GM12878 (cell line): Measurements from ENCODE around the gene BACE2. TPM values are rescaled to one million over a fixed set of nuclear protein-coding genes. Genes with fewer than 3 reads are reported as not detected.

Experiments used
- ATAC-seq: fragments of 200-7000 bp; cut with Tn5 transposase; 3 replicates; pipeline ENCODE4 v1.9.1; 2020; ENCODE audit warnings: mild to moderate bottlenecking, moderate library complexity
- BruUV-seq: library from RNA; stranded (reverse); fragments of 400-500 nt; replicated peaks from 2 replicates; lab custom pipeline; 2021; lab: Mats Ljungman, UMichigan
- CTCF ChIA-PET: fragments of 300-600 bp; sonication (Branson Sonifier 250); formaldehyde crosslinking; extraction: SDS; loops from one replicate; lab custom pipeline; 2021; ENCODE audit warnings: inconsistent platforms; lab: Yijun Ruan, JAX
- POLR2A ChIA-PET: fragments of 350-600 bp; formaldehyde crosslinking; extraction: SDS; loops from one replicate; lab custom pipeline; 2021; ENCODE audit warnings: inconsistent platforms; lab: Charles Lee
- RAD21 ChIA-PET: fragments of 300-600 bp; sonication (Branson Sonifier 250); formaldehyde crosslinking; loops from one replicate; lab custom pipeline; 2023; ENCODE audit warnings: antibody characterized with exemption; ENCODE audit not compliant: unreplicated experiment; lab: Charles Lee
- SMC1A ChIA-PET: fragments of 300-600 bp; sonication (Branson Sonifier 250); formaldehyde crosslinking; loops from one replicate; lab custom pipeline; 2023; ENCODE audit not compliant: unreplicated experiment, uncharacterized antibody; lab: Charles Lee
- DNase-seq: peaks from one replicate; pipeline ENCODE4 v3.0.0-alpha.2; 2011; ENCODE audit warnings: low read depth, low spot score
- FAIRE-seq: peaks from 3 replicates; lab custom pipeline; 2011; peaks lifted over from hg19 to GRCh38; lab: Jason Lieb, UNC
- H2AFZ ChIP-seq: 2 replicates; pipeline ENCODE4 v1.6.0; 2011; ENCODE audit warnings: low read depth, low read length, control low read depth; ENCODE audit not compliant: control insufficient read depth
- H3K27ac ChIP-seq: 2 replicates; pipeline ENCODE4 v1.5.1; 2011; ENCODE audit warnings: control low read depth; ENCODE audit not compliant: control insufficient read depth, insufficient read depth
- H3K27me3 ChIP-seq, 2 experiments: replicated peaks in 1 of 2; 2 replicates each; pipeline versions ENCODE4 v1.6.0 to v1.6.1; 2011; ENCODE audit warnings: low read length in 1 of 2; ENCODE audit not compliant: control insufficient read depth in 2 of 2, insufficient read depth in 2 of 2
- H3K36me3 ChIP-seq, 2 experiments: 2 replicates each; pipeline ENCODE4 v1.5.1; 2011; ENCODE audit warnings: low read length in 1 of 2; ENCODE audit not compliant: control insufficient read depth in 2 of 2, insufficient read depth in 2 of 2
- H3K4me1 ChIP-seq: 2 replicates; pipeline ENCODE4 v1.6.1; 2011; ENCODE audit warnings: mild to moderate bottlenecking, low read length, moderate library complexity, mixed read lengths; ENCODE audit not compliant: control insufficient read depth, insufficient read depth
- H3K4me2 ChIP-seq: 2 replicates; pipeline ENCODE4 v1.6.0; 2011; ENCODE audit warnings: control low read depth; ENCODE audit not compliant: control insufficient read depth, insufficient read depth
- H3K4me3 ChIP-seq: fragments of 200-600 bp; sonication (generic); 2 replicates; pipeline ENCODE4 v1.5.1; 2016
- H3K79me2 ChIP-seq: 2 replicates; pipeline ENCODE4 v1.6.0; 2011; ENCODE audit warnings: low read length; ENCODE audit not compliant: control insufficient read depth, insufficient read depth
- H3K9ac ChIP-seq: 2 replicates; pipeline ENCODE4 v1.8.0; 2011; ENCODE audit warnings: low read length, control low read depth, mixed read lengths; ENCODE audit not compliant: control insufficient read depth, insufficient read depth
- H3K9me3 ChIP-seq: replicated peaks from 3 replicates; pipeline ENCODE4 v1.5.1; 2011; ENCODE audit warnings: mild to moderate bottlenecking, low read length; ENCODE audit not compliant: control insufficient read depth, insufficient read depth
- H4K20me1 ChIP-seq: 2 replicates; pipeline ENCODE4 v1.6.0; 2011; ENCODE audit not compliant: control insufficient read depth, insufficient read depth
- CBX3 ChIP-seq: fragments of 200-600 bp; sonication (generic); IDR thresholded peaks from 2 replicates; pipeline ENCODE4 v1.6.1; 2016; ENCODE audit warnings: low read depth, borderline replicate concordance
- CHD2 ChIP-seq: IDR thresholded peaks from 2 replicates; pipeline ENCODE4 v1.6.1; 2011; ENCODE audit warnings: low read depth, low read length, improper control_type of control experiment, borderline replicate concordance
- CREM ChIP-seq: IDR thresholded peaks from 2 replicates; pipeline ENCODE4 v1.6.1; 2014; ENCODE audit warnings: antibody characterized with exemption, low read depth
- E2F4 ChIP-seq: IDR thresholded peaks from 2 replicates; pipeline ENCODE4 v1.6.1; 2012; ENCODE audit warnings: low read depth, low read length, improper control_type of control experiment
- EGR1 ChIP-seq, 2 experiments: IDR thresholded peaks; 1 replicate in 1 of 2; 2 replicates in 1 of 2; pipeline ENCODE4 v1.6.1; 2011 to 2012; ENCODE audit warnings: low read depth in 2 of 2, low read length in 2 of 2, borderline replicate concordance in 1 of 2, mild to moderate bottlenecking in 1 of 2, moderate library complexity in 1 of 2
- FOXM1 ChIP-seq: IDR thresholded peaks from 2 replicates; pipeline ENCODE4 v1.6.1; 2012; ENCODE audit warnings: low read depth, mild to moderate bottlenecking, inconsistent platforms, low read length, moderate library complexity
- GABPA ChIP-seq: IDR thresholded peaks from 2 replicates; pipeline ENCODE4 v1.6.1; 2014; ENCODE audit warnings: antibody characterized with exemption, low read depth, mild to moderate bottlenecking, inconsistent platforms
- NRF1 ChIP-seq: conservative IDR thresholded peaks from 2 replicates; pipeline ENCODE4 v1.6.1; 2011; ENCODE audit warnings: mild to moderate bottlenecking, low read depth, low read length, improper control_type of control experiment
- POU2F2 ChIP-seq: IDR thresholded peaks from 3 replicates; pipeline ENCODE4 v1.6.1; 2011; ENCODE audit warnings: low read depth, mild to moderate bottlenecking, low read length, borderline replicate concordance
- SMARCA5 ChIP-seq: fragments of 450-650 bp; IDR thresholded peaks from 2 replicates; pipeline ENCODE4 v1.6.1; 2017; ENCODE audit warnings: mild to moderate bottlenecking
- YY1 ChIP-seq: IDR thresholded peaks from 2 replicates; pipeline ENCODE4 v1.6.1; 2011; ENCODE audit warnings: low read depth, mild to moderate bottlenecking, low read length
- ZNF274 ChIP-seq: IDR thresholded peaks from one replicate; pipeline ENCODE4 v1.8.0; 2011; ENCODE audit not compliant: insufficient read length, insufficient read depth
- WGBS: methylation state at CpG from one replicate; pipeline ENCODE4 v1.1.6; 2016; ENCODE audit warnings: low lambda C conversion rate; ENCODE audit not compliant: insufficient replicate concordance, insufficient coverage; ENCODE audit errors: missing lambda C conversion rate; 5-methylcytosine and 5-hydroxymethylcytosine counted together
- in situ Hi-C: fragments of 300-500 bp; cut with MboI; formaldehyde crosslinking; loops from 9 replicates; pipeline ENCODE4 v1.14.3; 2018; ENCODE audit warnings: mixed read lengths
- intact Hi-C: fragments of 100-400 bp; cut with micrococcal nuclease; formaldehyde crosslinking; loops from one replicate; pipeline ENCODE4 v1.14.2; 2022; ENCODE audit not compliant: unreplicated experiment
- polyA plus RNA-seq, 11 experiments: library from polyadenylated mRNA; depleted of rRNA in 4 of 11; unstranded in 6 of 11; stranded (reverse) in 5 of 11; fragments of >200 nt; fragmentation: Nextera tagmentation in 4 of 11; fragmentation: Illumina TruSeq in 1 of 11; extraction: Ambion mirVana in 4 of 11; extraction: Trizol in 1 of 11; gene quantifications; 1 replicate in 1 of 11; 2 replicates in 10 of 11; pipeline versions ENCODE4 v1.2.1 to v1.2.3, GENCODE V29; 2011 to 2016; ENCODE audit warnings: inconsistent platforms in 2 of 11, missing spikeins in 2 of 11, low read depth in 1 of 11
- total RNA-seq, 4 experiments: library from RNA; depleted of rRNA in 3 of 4; stranded (reverse); fragments of >200 nt in 3 of 4; fragmentation: Illumina TruSeq in 1 of 4; extraction: Trizol in 1 of 4; gene quantifications; 2 replicates each; pipeline versions ENCODE4 v1.2.1 to v1.2.3, GENCODE V29; 2013 to 2021
- TF ChIP-seq, protein P1 (sequence below): fragments of 150-350 bp; IDR thresholded peaks from 2 replicates; pipeline ENCODE4 v1.6.1; 2014; ENCODE audit warnings: mild to moderate bottlenecking, low read depth, low read length

Gene BACE2
- total and polyA plus RNA-seq, 10 of the 15 experiments (the other 5 are each of a cell fraction or from before 2014, with no cell fraction given), result 0.04 to 0.69 (median 0.18) TPM; not detected in 5

DNA sequence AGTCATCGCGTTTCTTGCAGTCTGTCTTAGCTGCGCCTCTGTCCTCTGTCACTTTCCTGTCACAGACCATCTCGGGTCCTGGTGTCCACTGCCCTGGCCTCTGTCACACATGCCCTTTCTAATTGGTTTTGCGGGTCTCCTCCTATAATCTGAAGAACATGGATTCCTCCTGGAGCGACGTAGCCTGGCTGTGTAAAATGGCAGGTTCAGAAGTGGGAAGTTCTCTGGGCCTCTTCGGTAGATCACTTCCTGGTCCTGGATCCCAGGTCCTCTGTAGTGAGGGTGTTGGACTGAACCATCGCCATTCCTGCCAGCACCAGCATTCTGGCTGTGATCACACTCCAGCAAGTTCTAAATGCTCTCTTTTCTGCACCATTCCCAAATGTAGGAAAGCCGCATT is 149.5 kb downstream of the BACE2 start:
- intact Hi-C loops, result no loop called here
- no peaks in the 10 kb centered on the region for H3K4me1 ChIP-seq
- no peak for DNase-seq
- H3K9ac ChIP-seq, result no peak overlapping the region
- ChIA-PET RAD21 (interaction anchor here (2.2 kb wide), 1 partner anchor 34 kb away, joined by 13 read pairs; no protein-coding TSS in a partner anchor), CTCF (interaction anchor here (3.7 kb wide), 1 partner anchor 34 kb away, joined by 15 read pairs; no protein-coding TSS in a partner anchor), POLR2A (interaction anchor here (0.6 kb wide), 2 partner anchors 64 to 484 kb away, joined by 3 read pairs; no protein-coding TSS in a partner anchor)
- FAIRE-seq, result no peak
- no peaks in the 10 kb centered on the region for H3K9me3 ChIP-seq
- no peak overlapping the region for H3K4me3 ChIP-seq
- no peak for ATAC-seq
- no peaks in the 10 kb centered on the region for H3K36me3 ChIP-seq
- WGBS, result 83% methylated on average over 10 of the region's 10 CpGs
- no peak overlapping the region for H2AFZ ChIP-seq
- H3K27me3 ChIP-seq, result peaks cover 0 to 2% of the 10 kb centered on the region in 2 experiments; a peak in 2 of 4 replicates
- TF ChIP-seq FOXM1 (no peak), SMARCA5 (no peak)
- TF ChIP-seq, all 136 proteins: peak for 0
- H3K4me2 ChIP-seq, result no peak overlapping the region
- in situ Hi-C loops, result no loop called here
- no peaks in the 10 kb centered on the region for H4K20me1 ChIP-seq
- SMC1A ChIA-PET, result interaction anchor here (1.3 kb wide), 1 partner anchor 8 kb away, joined by 3 read pairs; no protein-coding TSS in a partner anchor
- BruUV-seq, result no TSS peak
- H3K27ac ChIP-seq, result no peak overlapping the region
- H3K79me2 ChIP-seq, result no peaks in the 10 kb centered on the region

GRCh38 chr21:41318218-41318617 is 150.3 kb downstream of the BACE2 start:
- ATAC-seq, result no peak
- ChIA-PET CTCF (interaction anchor here (1.6 to 3.7 kb wide), 2 partner anchors 13 to 35 kb away, joined by 4 to 15 read pairs; no protein-coding TSS in a partner anchor), POLR2A (no interaction called here), RAD21 (interaction anchor here (2.2 kb wide), 1 partner anchor 35 kb away, joined by 13 read pairs; no protein-coding TSS in a partner anchor), SMC1A (interaction anchor here (0.6 to 1.3 kb wide), 3 partner anchors 9 to 100 kb away, joined by 3 to 4 read pairs (median 3); no protein-coding TSS in a partner anchor)
- no peaks in the 10 kb centered on the region for H3K9me3 ChIP-seq
- no peak overlapping the region for H3K9ac ChIP-seq
- no peak for FAIRE-seq
- H3K4me1 ChIP-seq, result no peaks in the 10 kb centered on the region
- 60% methylated on average over 9 of the region's 9 CpGs for WGBS
- no peak for DNase-seq
- no peak overlapping the region for H3K4me2 ChIP-seq
- BruUV-seq, result no TSS peak
- H4K20me1 ChIP-seq, result no peaks in the 10 kb centered on the region; the same call in 1 of the 2 replicates
- H3K79me2 ChIP-seq, result no peaks in the 10 kb centered on the region
- in situ Hi-C loops (no loop called here), intact Hi-C loops (no loop called here)
- H3K4me3 ChIP-seq, result no peak overlapping the region
- H3K36me3 ChIP-seq, result no peaks in the 10 kb centered on the region
- H3K27ac ChIP-seq, result no peak overlapping the region
- H3K27me3 ChIP-seq, result peaks cover 0 to 2% of the 10 kb centered on the region in 2 experiments; a peak in 2 of 4 replicates
- H2AFZ ChIP-seq, result no peak overlapping the region
- TF ChIP-seq POU2F2 (no peak), CHD2 (no peak), GABPA (no peak), CREM (no peak), NRF1 (no peak), ZNF274 (no peak), YY1 (no peak), CBX3 (no peak), SMARCA5 (no peak), E2F4 (no peak), FOXM1 (no peak), EGR1 (IDR thresholded peaks at IDR 0.05; ENCODE audit: borderline replicate concordance in 1 of 2, low read depth in 2 of 2, low read length in 2 of 2) (no peak)
- TF ChIP-seq, protein P1, sequence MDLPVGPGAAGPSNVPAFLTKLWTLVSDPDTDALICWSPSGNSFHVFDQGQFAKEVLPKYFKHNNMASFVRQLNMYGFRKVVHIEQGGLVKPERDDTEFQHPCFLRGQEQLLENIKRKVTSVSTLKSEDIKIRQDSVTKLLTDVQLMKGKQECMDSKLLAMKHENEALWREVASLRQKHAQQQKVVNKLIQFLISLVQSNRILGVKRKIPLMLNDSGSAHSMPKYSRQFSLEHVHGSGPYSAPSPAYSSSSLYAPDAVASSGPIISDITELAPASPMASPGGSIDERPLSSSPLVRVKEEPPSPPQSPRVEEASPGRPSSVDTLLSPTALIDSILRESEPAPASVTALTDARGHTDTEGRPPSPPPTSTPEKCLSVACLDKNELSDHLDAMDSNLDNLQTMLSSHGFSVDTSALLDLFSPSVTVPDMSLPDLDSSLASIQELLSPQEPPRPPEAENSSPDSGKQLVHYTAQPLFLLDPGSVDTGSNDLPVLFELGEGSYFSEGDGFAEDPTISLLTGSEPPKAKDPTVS, result no peak
